Mesendoderm (in vitro differentiated cells): ENCODE data around the gene ART5.
"Not testable (repeated sequence)": the region's sequence is repeated elsewhere in the genome, so short reads cannot be mapped to it uniquely, and the experiment has no call there.

Experiments used
- DNase-seq: peaks from one replicate; pipeline ENCODE4 v3.0.0; 2013
- H2AK5ac ChIP-seq: 2 replicates; pipeline ENCODE4 v1.6.1; 2013; ENCODE audit warnings: low read length, inconsistent platforms
- H2BK120ac ChIP-seq: 2 replicates; pipeline ENCODE4 v1.6.1; 2013; ENCODE audit warnings: low read depth, mild to moderate bottlenecking, low read length, moderate library complexity, mixed read lengths
- H2BK15ac ChIP-seq: replicated peaks from 2 replicates; pipeline ENCODE4 v1.6.1; 2013; ENCODE audit warnings: low read depth, mild to moderate bottlenecking, moderate library complexity
- H2BK5ac ChIP-seq: 2 replicates; pipeline ENCODE4 v1.6.1; 2013; ENCODE audit warnings: low read length, inconsistent platforms
- H3K18ac ChIP-seq: 2 replicates; pipeline ENCODE4 v1.6.1; 2013; ENCODE audit warnings: mild to moderate bottlenecking, low read length, mixed read lengths
- H3K23ac ChIP-seq: one replicate; pipeline ENCODE4 v1.6.1; 2013; ENCODE audit warnings: low read length
- H3K27ac ChIP-seq: 2 replicates; pipeline ENCODE4 v1.5.1; 2013; ENCODE audit warnings: low read depth, mild to moderate bottlenecking, inconsistent platforms, low read length, moderate library complexity
- H3K27me3 ChIP-seq: 2 replicates; pipeline ENCODE4 v1.6.1; 2013; ENCODE audit warnings: low read length, control low read depth, mild to moderate bottlenecking, inconsistent platforms; ENCODE audit not compliant: insufficient read depth, poor library complexity
- H3K36me3 ChIP-seq: 2 replicates; pipeline ENCODE4 v1.6.1; 2013; ENCODE audit warnings: low read length, inconsistent platforms; ENCODE audit not compliant: control insufficient read depth, insufficient read depth
- H3K4ac ChIP-seq: one replicate; pipeline ENCODE4 v1.6.1; 2013; ENCODE audit warnings: low read depth, mild to moderate bottlenecking, low read length, moderate library complexity
- H3K4me1 ChIP-seq: 2 replicates; pipeline ENCODE4 v1.6.1; 2013; ENCODE audit warnings: low read depth, low read length, inconsistent platforms; ENCODE audit not compliant: control insufficient read depth
- H3K4me2 ChIP-seq: 2 replicates; pipeline ENCODE4 v1.6.1; 2013; ENCODE audit warnings: low read length
- H3K4me3 ChIP-seq: 2 replicates; pipeline ENCODE4 v1.5.1; 2013; ENCODE audit warnings: mild to moderate bottlenecking, low read length
- H3K56ac ChIP-seq: one replicate; pipeline ENCODE4 v1.6.1; 2013; ENCODE audit warnings: low read length
- H3K79me1 ChIP-seq: 2 replicates; pipeline ENCODE4 v1.6.1; 2013; ENCODE audit warnings: low read length, inconsistent platforms
- H3K79me2 ChIP-seq: 2 replicates; pipeline ENCODE4 v1.6.1; 2013; ENCODE audit warnings: mild to moderate bottlenecking, low read length; ENCODE audit not compliant: control insufficient read depth, insufficient read depth
- H3K9ac ChIP-seq: 2 replicates; pipeline ENCODE4 v1.6.1; 2013; ENCODE audit warnings: low read length, inconsistent platforms
- H4K5ac ChIP-seq: one replicate; pipeline ENCODE4 v1.6.1; 2013; ENCODE audit warnings: low read length
- H4K8ac ChIP-seq: one replicate; pipeline ENCODE4 v1.6.1; 2013; ENCODE audit warnings: low read depth, mild to moderate bottlenecking, control low read depth, low read length, moderate library complexity
- WGBS: extraction: QIAGEN DNeasy Blood & Tissue Kit; methylation state at CpG from one replicate; pipeline ENCODE4 v1.1.7; 2013; ENCODE audit warnings: low lambda C conversion rate, missing lambda C conversion rate; ENCODE audit not compliant: insufficient coverage; ENCODE audit errors: extremely low coverage; 5-methylcytosine and 5-hydroxymethylcytosine counted together

ART5 gene

GRCh38 chr11:3609416-3610265 lies 32.2 kb downstream of the ART5 start:
- no peak overlapping the region for H3K4me3 ChIP-seq
- H2BK15ac ChIP-seq: no peak overlapping the region
- no peak overlapping the region for H2BK5ac ChIP-seq
- peaks cover 6% of the 10 kb centered on the region for H3K4me1 ChIP-seq
- H3K79me1 ChIP-seq: no peaks in the 10 kb centered on the region
- no peak overlapping the region for H4K8ac ChIP-seq
- peak; percentile 68 for DNase-seq
- no peak overlapping the region for H3K27ac ChIP-seq
- H3K9ac ChIP-seq: no peak overlapping the region
- peak overlapping the region; percentile 43 for H3K18ac ChIP-seq
- no peak overlapping the region for H3K23ac ChIP-seq
- peak overlapping the region; percentile 13 for H2BK120ac ChIP-seq
- no peak overlapping the region for H3K4me2 ChIP-seq
- peak overlapping the region; percentile 94 for H2AK5ac ChIP-seq
- no peak overlapping the region for H4K5ac ChIP-seq
- H3K56ac ChIP-seq: peak overlapping the region; percentile 18
- H3K4ac ChIP-seq: no peak overlapping the region
- no peaks in the 10 kb centered on the region for H3K36me3 ChIP-seq
- no peaks in the 10 kb centered on the region for H3K79me2 ChIP-seq
- no CpG with 5 or more reads among the region's 7 CpGs for WGBS
- H3K27me3 ChIP-seq: no peaks in the 10 kb centered on the region

GRCh38 chr11:3605771-3606203 lies 36.0 kb downstream of the ART5 start:
- no peak overlapping the region for H3K56ac ChIP-seq
- no peaks in the 10 kb centered on the region for H3K79me2 ChIP-seq
- no peak overlapping the region for H3K4ac ChIP-seq
- no peak overlapping the region for H2BK15ac ChIP-seq
- H4K8ac ChIP-seq: no peak overlapping the region
- H2AK5ac ChIP-seq: no peak overlapping the region
- no peak overlapping the region for H3K27ac ChIP-seq
- WGBS: no CpG with 5 or more reads among the region's 5 CpGs
- no peak for DNase-seq
- no peaks in the 10 kb centered on the region for H3K79me1 ChIP-seq
- H2BK120ac ChIP-seq: no peak overlapping the region
- H3K4me3 ChIP-seq: no peak overlapping the region
- H3K23ac ChIP-seq: no peak overlapping the region
- no peaks in the 10 kb centered on the region for H3K4me1 ChIP-seq
- no peak overlapping the region for H2BK5ac ChIP-seq
- H3K36me3 ChIP-seq: no peaks in the 10 kb centered on the region
- H3K27me3 ChIP-seq: no peaks in the 10 kb centered on the region
- no peak overlapping the region for H4K5ac ChIP-seq
- H3K9ac ChIP-seq: no peak overlapping the region
- no peak overlapping the region for H3K4me2 ChIP-seq
- no peak overlapping the region for H3K18ac ChIP-seq

- H2BK15ac ChIP-seq: peak overlapping the region; percentile 57
- H3K79me2 ChIP-seq: no peaks in the 10 kb centered on the region
- H2BK120ac ChIP-seq: no peak overlapping the region
- H3K18ac ChIP-seq: no peak overlapping the region
- no CpG with 5 or more reads among the region's 3 CpGs for WGBS
- no peak for DNase-seq
- no peak overlapping the region for H2BK5ac ChIP-seq
- H2AK5ac ChIP-seq: no peak overlapping the region
- no peak overlapping the region for H3K4ac ChIP-seq
- no peaks in the 10 kb centered on the region for H3K79me1 ChIP-seq
- H3K4me1 ChIP-seq: no peaks in the 10 kb centered on the region
- H3K36me3 ChIP-seq: no peaks in the 10 kb centered on the region
- H3K27me3 ChIP-seq: no peaks in the 10 kb centered on the region
- H4K8ac ChIP-seq: no peak overlapping the region
- no peak overlapping the region for H3K4me3 ChIP-seq
- no peak overlapping the region for H3K9ac ChIP-seq
- no peak overlapping the region for H3K4me2 ChIP-seq
- no peak overlapping the region for H3K56ac ChIP-seq
- no peak overlapping the region for H3K27ac ChIP-seq
- no peak overlapping the region for H4K5ac ChIP-seq
- no peak overlapping the region for H3K23ac ChIP-seq
Measured at GRCh38 chr11:3605283-3605662, 36.5 kb downstream of the ART5 start.

- Histone ChIP-seq H3K23ac (no peak overlapping the region), H3K27me3 (no peaks in the 10 kb centered on the region), H2AK5ac (no peak overlapping the region), H4K8ac (no peak overlapping the region), H2BK5ac (no peak overlapping the region), H3K36me3 (no peaks in the 10 kb centered on the region), H3K79me1 (no peaks in the 10 kb centered on the region), H3K79me2 (no peaks in the 10 kb centered on the region), H3K4ac (no peak overlapping the region), H3K56ac (no peak overlapping the region), H4K5ac (no peak overlapping the region), H3K27ac (no peak overlapping the region), H3K4me2 (no peak overlapping the region), H3K18ac (no peak overlapping the region), H3K9ac (no peak overlapping the region), H2BK120ac (no peak overlapping the region), H3K4me1 (no peaks in the 10 kb centered on the region), H2BK15ac (no peak overlapping the region), H3K4me3 (no peak overlapping the region)
- no CpG with 5 or more reads among the region's 3 CpGs for WGBS
- no peak for DNase-seq
Measured at GRCh38 chr11:3604167-3604566, 37.6 kb downstream of the ART5 start.

GRCh38 chr11:3600201-3600600 lies 41.6 kb downstream of the ART5 start:
- H3K4me3 ChIP-seq, H2BK15ac ChIP-seq, H4K8ac ChIP-seq, H2BK120ac ChIP-seq, H3K4ac ChIP-seq, H3K79me2 ChIP-seq, H2AK5ac ChIP-seq, H3K18ac ChIP-seq, H3K4me2 ChIP-seq, H2BK5ac ChIP-seq, H3K23ac ChIP-seq, H3K9ac ChIP-seq, H3K4me1 ChIP-seq, H3K79me1 ChIP-seq, H3K56ac ChIP-seq, H3K27me3 ChIP-seq, H4K5ac ChIP-seq, DNase-seq, H3K36me3 ChIP-seq, H3K27ac ChIP-seq: not testable (repeated sequence)
- no CpG with 5 or more reads among the region's 10 CpGs for WGBS

GRCh38 chr11:3597743-3598142 lies 44.0 kb downstream of the ART5 start:
- not testable (repeated sequence) for H2BK120ac ChIP-seq, H3K4me3 ChIP-seq, H3K4ac ChIP-seq, H3K9ac ChIP-seq, H3K36me3 ChIP-seq, H3K79me1 ChIP-seq, H3K4me1 ChIP-seq, H3K27ac ChIP-seq, H3K79me2 ChIP-seq, H4K8ac ChIP-seq, H2AK5ac ChIP-seq, H3K4me2 ChIP-seq, H2BK15ac ChIP-seq, H3K18ac ChIP-seq, H3K23ac ChIP-seq, H3K27me3 ChIP-seq, DNase-seq, H2BK5ac ChIP-seq, H3K56ac ChIP-seq, H4K5ac ChIP-seq
- no CpG with 5 or more reads among the region's 15 CpGs for WGBS
